ENCODE data around the gene TRIM62.

DNA sequence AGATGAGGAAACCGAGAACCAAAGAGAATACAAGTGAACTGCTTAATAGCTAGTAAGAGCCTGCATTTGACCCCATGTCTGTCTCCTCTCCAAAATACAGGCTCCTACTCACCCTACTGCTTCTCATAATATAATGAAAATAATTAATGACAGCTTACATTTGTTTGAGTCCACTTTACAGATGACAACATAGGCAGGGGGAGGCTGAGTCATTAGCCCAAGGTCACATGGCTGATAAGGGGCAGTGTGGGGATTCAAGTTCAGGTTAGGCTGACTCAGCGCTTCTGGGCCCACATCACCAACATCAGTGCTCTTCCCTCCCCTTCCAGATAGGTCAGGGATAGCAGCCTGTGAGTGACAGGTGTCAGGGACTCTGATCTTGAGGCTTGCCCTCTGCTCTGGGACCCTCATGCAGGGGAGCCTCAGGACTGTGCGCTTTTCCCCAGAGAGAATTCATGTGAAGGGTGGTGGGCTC lies 84.7 kb downstream of the TRIM62 start:
- no peak for TF ChIP-seq EZH2 (optimal IDR thresholded peaks at IDR 0.05; ENCODE audit: low read depth, low read length)
- TF ChIP-seq, protein P1, sequence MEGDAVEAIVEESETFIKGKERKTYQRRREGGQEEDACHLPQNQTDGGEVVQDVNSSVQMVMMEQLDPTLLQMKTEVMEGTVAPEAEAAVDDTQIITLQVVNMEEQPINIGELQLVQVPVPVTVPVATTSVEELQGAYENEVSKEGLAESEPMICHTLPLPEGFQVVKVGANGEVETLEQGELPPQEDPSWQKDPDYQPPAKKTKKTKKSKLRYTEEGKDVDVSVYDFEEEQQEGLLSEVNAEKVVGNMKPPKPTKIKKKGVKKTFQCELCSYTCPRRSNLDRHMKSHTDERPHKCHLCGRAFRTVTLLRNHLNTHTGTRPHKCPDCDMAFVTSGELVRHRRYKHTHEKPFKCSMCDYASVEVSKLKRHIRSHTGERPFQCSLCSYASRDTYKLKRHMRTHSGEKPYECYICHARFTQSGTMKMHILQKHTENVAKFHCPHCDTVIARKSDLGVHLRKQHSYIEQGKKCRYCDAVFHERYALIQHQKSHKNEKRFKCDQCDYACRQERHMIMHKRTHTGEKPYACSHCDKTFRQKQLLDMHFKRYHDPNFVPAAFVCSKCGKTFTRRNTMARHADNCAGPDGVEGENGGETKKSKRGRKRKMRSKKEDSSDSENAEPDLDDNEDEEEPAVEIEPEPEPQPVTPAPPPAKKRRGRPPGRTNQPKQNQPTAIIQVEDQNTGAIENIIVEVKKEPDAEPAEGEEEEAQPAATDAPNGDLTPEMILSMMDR (IDR thresholded peaks at IDR 0.05; ENCODE audit: low read length): no peak
- no peak for TF ChIP-seq EZH2phosphoT487 (IDR thresholded peaks at IDR 0.05; ENCODE audit: low read length)
